Ishikawa (cell line): Measurements from ENCODE around the gene USP12.

Experiments
- CEBPB ChIP-seq: IDR thresholded peaks from 2 replicates; pipeline ENCODE4 v1.6.1; 2012
- CREB1 ChIP-seq: IDR thresholded peaks from 2 replicates; pipeline ENCODE4 v1.6.1; 2012; ENCODE audit warnings: low read depth
- EGR1 ChIP-seq: IDR thresholded peaks from 2 replicates; pipeline ENCODE4 v1.6.1; 2012
- EP300 ChIP-seq: IDR thresholded peaks from 2 replicates; pipeline ENCODE4 v1.6.1; 2012; ENCODE audit warnings: borderline replicate concordance
- FOXM1 ChIP-seq: IDR thresholded peaks from 2 replicates; pipeline ENCODE4 v1.6.1; 2012; ENCODE audit warnings: low read depth, borderline replicate concordance
- MAX ChIP-seq: IDR thresholded peaks from 2 replicates; pipeline ENCODE4 v1.6.1; 2012
- NFIC ChIP-seq: IDR thresholded peaks from 2 replicates; pipeline ENCODE4 v1.6.1; 2012
- RAD21 ChIP-seq: IDR thresholded peaks from 2 replicates; pipeline ENCODE4 v1.6.1; 2012; ENCODE audit warnings: low read depth
- REST ChIP-seq: IDR thresholded peaks from 2 replicates; pipeline ENCODE4 v1.6.1; 2012; ENCODE audit warnings: low read depth, mild to moderate bottlenecking
- TAF1 ChIP-seq: IDR thresholded peaks from 2 replicates; pipeline ENCODE4 v1.6.1; 2012; ENCODE audit warnings: low read depth, mild to moderate bottlenecking
- TCF12 ChIP-seq: IDR thresholded peaks from 2 replicates; pipeline ENCODE4 v1.6.1; 2012; ENCODE audit warnings: low read depth
- TEAD4 ChIP-seq: IDR thresholded peaks from 2 replicates; pipeline ENCODE4 v1.6.1; 2012
- USF1 ChIP-seq: IDR thresholded peaks from 2 replicates; pipeline ENCODE4 v1.6.1; 2012
- YY1 ChIP-seq: IDR thresholded peaks from 2 replicates; pipeline ENCODE4 v1.6.1; 2012; ENCODE audit warnings: low read depth
- ZBTB7A ChIP-seq: IDR thresholded peaks from 2 replicates; pipeline ENCODE4 v1.6.1; 2012; ENCODE audit warnings: low read depth

USP12 gene

GRCh38 chr13:27036236-27036981, 135.2 kb downstream of the USP12 start:
- TF ChIP-seq FOXM1, result no peak
- no peak for TF ChIP-seq EGR1
- no peak for TF ChIP-seq TEAD4
- TF ChIP-seq TCF12, result no peak
- TF ChIP-seq REST, result no peak
- no peak for TF ChIP-seq EP300
- no peak for TF ChIP-seq NFIC

GRCh38 chr13:27035892-27036235, 135.7 kb downstream of the USP12 start:
- TF ChIP-seq RAD21, result no peak
- TF ChIP-seq USF1, result no peak
- no peak for TF ChIP-seq TEAD4
- no peak for TF ChIP-seq FOXM1
- no peak for TF ChIP-seq CREB1
- TF ChIP-seq TCF12, result no peak
- no peak for TF ChIP-seq ZBTB7A
- no peak for TF ChIP-seq YY1
- TF ChIP-seq TAF1, result no peak
- TF ChIP-seq REST, result no peak
- no peak for TF ChIP-seq NFIC
- TF ChIP-seq EGR1, result no peak
- no peak for TF ChIP-seq CEBPB
- no peak for TF ChIP-seq MAX
- TF ChIP-seq EP300, result no peak

- TF ChIP-seq TAF1 (no peak), NFIC (no peak), EP300 (no peak), USF1 (no peak), REST (no peak)
These were observed 136.9 kb downstream of the USP12 start for GRCh38 chr13:27034678-27035111.

- TF ChIP-seq YY1 (no peak), ZBTB7A (no peak), FOXM1 (no peak), CREB1 (no peak), REST (no peak), EGR1 (no peak), USF1 (no peak), CEBPB (no peak), EP300 (no peak), TAF1 (no peak), RAD21 (no peak), NFIC (no peak), MAX (no peak), TEAD4 (no peak), TCF12 (no peak)
These were observed 142.7 kb downstream of the USP12 start for GRCh38 chr13:27028683-27029480.
